ENCODE data around the gene C1orf210.

C1orf210 gene

DNA sequence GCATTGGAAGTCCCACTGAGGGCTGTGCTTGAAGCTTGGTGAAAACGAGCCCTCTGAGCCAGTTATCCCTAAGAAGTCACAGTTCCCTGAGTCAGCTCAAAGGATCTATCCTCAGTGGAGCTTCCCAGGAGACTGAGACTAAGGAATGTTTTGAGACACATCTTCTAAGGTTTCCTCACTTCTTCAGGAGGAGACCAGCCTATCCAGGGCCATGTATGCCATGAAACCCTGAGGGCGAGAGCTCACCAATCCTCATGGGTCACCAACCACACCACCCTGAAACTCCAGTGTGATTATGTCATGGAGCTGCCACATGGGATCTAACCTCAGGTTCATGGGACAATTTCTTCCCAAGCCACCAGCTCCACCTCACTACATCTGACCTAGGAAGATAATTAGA is 7.8 kb upstream of the C1orf210 start:
- H3K36me3 Mint-ChIP-seq: no peaks in the 10 kb centered on the region
- H3K9me3 Mint-ChIP-seq (ENCODE audit: low read depth): no peaks in the 10 kb centered on the region
- H3K4me3 Mint-ChIP-seq: no peak overlapping the region
- no peaks in the 10 kb centered on the region for H3K27me3 Mint-ChIP-seq
- peaks cover 11% of the 10 kb centered on the region for H3K4me1 Mint-ChIP-seq (ENCODE audit: low read depth)
- H3K27ac Mint-ChIP-seq: no peak overlapping the region

DNA sequence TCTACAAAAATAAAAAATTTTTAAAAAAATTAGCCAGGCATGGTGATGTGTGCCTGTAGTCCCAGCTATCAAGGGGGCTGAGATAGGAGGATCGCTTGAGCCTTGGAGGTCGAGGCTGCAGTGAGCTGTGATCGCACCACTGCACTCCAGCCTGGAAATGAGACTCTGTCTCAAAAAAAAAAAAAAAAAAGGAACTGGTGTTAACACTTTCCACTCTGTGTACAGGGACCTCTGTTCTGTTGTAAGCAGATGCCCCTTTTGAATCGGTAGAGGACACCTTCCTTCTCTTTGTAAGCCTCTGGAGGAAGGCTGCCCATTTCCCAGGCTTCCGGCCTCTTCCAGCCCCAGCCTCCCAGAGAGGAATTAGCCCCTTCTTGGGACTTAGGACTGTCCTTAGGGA is 7.3 kb upstream of the C1orf210 start:
- Mint-ChIP-seq H3K4me1 (ENCODE audit: low read depth) (peaks cover 11% of the 10 kb centered on the region), H3K4me3 (no peak overlapping the region), H3K36me3 (no peaks in the 10 kb centered on the region), H3K27ac (no peak overlapping the region), H3K9me3 (ENCODE audit: low read depth) (no peaks in the 10 kb centered on the region), H3K27me3 (no peaks in the 10 kb centered on the region)

DNA sequence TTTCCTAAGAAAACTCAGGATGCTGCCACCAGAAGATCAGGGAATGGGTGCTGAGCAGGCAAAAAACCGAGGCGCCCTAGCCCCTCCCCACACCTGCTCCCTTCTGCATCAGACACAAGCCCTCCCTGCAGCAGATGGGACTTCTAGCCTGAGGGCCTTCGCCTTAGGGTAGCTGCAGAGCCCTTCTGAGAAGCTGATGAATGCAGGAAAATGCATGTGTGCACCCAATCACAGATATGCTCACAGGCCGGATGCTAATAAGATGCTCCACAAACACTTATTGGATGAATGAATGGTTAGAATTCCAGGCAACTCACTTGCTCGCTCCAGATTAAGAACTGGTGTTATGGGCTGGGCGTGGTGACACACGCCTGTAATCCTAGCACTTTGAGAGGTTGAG is 6.8 kb upstream of the C1orf210 start:
- peaks cover 11% of the 10 kb centered on the region for H3K4me1 Mint-ChIP-seq (ENCODE audit: low read depth)
- H3K27me3 Mint-ChIP-seq: no peaks in the 10 kb centered on the region
- H3K9me3 Mint-ChIP-seq (ENCODE audit: low read depth): no peaks in the 10 kb centered on the region
- H3K36me3 Mint-ChIP-seq: no peaks in the 10 kb centered on the region
- H3K27ac Mint-ChIP-seq: no peak overlapping the region
- no peak overlapping the region for H3K4me3 Mint-ChIP-seq

DNA sequence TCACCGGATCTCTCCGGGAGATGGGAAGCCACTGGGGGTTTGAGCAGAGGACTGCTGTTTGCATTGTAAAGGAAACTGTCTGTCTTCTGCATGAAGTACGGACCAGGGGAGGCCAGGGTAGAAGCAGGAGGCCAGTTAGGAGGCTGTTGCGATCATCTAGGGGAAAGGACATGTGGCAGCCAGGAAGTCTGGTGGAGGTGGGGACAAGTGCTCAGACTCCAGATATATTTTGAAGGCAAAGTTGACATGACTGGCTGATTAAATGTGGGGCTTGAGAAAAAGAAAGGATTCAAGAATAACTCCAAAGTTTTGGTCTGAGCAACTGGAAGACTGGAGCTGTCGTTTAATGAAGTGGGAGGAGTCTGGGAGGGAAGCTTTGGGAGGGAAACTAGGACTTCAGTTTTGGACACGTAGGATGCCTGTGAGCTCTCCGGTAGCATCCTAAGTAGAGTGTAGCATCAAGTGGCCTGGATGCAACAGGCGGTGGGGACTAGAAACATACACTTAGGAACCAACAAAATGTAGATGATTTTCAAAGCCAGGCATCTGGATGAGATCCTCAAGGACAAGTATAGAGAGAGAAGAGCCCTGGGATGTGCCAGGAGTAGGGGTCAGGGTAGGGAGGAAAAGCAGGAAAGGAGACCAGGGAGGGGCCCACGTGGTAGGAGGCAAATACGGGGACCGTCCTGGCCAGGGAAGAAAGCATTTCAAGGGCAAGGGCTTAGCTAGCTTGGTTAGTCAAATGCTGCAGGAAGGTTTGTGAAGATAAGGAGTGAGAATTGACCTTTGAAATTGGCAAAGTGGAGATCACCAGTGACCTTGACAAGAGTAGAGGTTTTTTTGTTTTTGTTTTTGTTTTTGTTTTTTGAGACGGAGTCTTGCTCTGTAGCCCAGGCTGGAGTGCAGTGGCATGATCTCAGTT is 3.7 kb upstream of the C1orf210 start:
- no peaks in the 10 kb centered on the region for H3K9me3 Mint-ChIP-seq (ENCODE audit: low read depth)

DNA sequence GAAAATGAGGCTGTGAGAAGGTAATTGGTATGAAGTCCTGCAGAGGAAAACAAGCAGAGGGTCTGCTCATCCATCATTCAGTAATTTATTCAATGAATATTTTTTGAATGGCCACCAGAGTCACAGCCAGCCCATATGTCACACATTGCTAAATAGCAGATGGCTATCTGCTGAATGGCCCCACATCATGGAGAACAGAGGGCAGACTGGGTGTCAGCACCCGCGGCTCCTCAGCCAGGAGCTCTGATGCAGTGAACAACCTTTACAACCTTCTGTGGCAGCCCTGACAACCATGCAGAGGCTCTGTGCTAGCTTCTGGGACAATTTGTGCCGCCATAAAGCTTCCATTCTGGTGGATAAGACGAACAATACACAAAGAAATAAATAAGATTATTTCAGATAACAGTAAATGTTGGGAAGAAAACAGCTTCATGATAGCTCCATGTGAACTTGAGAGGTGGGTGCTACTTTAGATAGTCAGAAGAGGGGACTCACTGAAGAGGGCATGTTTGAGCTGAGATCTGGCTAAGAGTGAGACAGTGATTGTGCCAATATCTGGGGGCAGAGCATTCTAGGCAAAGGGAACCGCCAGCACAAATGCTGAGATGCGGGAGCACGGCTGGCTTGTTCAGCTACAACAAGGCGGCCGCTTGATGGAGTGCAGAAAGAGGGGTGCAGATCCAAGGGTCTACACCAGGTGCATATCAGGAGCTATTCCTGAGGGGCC is 2.8 kb upstream of the C1orf210 start:
- no peaks in the 10 kb centered on the region for H3K4me1 Mint-ChIP-seq (ENCODE audit: low read depth)
- H3K4me3 Mint-ChIP-seq: no peak overlapping the region
- H3K36me3 Mint-ChIP-seq: no peaks in the 10 kb centered on the region
- H3K9me3 Mint-ChIP-seq (ENCODE audit: low read depth): no peaks in the 10 kb centered on the region
- H3K27ac Mint-ChIP-seq: no peak overlapping the region
- H3K27me3 Mint-ChIP-seq: no peaks in the 10 kb centered on the region

More for the DNA sequence above, 3.7 kb upstream of the C1orf210 start:
- Mint-ChIP-seq H3K4me3 (no peak overlapping the region), H3K36me3 (no peaks in the 10 kb centered on the region), H3K27me3 (no peaks in the 10 kb centered on the region), H3K4me1 (ENCODE audit: low read depth) (no peaks in the 10 kb centered on the region), H3K27ac (no peak overlapping the region)

DNA sequence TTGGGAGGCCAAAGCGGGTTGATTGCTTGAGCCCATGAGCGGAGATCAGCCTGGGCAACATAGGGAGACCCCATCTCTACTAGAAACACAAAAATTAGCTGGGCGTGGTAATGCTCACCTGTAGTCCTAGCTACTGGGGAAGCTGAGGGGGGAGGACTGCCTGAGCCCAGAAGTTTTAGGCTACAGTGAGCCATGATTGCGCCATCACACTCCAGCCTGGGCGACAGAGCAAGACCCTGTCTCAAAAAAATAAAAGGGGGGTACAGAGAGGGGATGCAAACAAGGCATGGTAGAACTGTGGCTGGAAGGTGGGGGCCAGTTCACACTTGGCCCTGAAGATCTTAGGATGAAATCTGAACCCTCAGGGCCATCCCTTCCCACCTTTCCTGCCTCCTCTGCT is 1.2 kb upstream of the C1orf210 start:
- H3K36me3 Mint-ChIP-seq: no peaks in the 10 kb centered on the region
- no peaks in the 10 kb centered on the region for H3K9me3 Mint-ChIP-seq (ENCODE audit: low read depth)
- no peak overlapping the region for H3K27ac Mint-ChIP-seq
- H3K27me3 Mint-ChIP-seq: no peaks in the 10 kb centered on the region
- no peak overlapping the region for H3K4me3 Mint-ChIP-seq
- H3K4me1 Mint-ChIP-seq (ENCODE audit: low read depth): no peaks in the 10 kb centered on the region

DNA sequence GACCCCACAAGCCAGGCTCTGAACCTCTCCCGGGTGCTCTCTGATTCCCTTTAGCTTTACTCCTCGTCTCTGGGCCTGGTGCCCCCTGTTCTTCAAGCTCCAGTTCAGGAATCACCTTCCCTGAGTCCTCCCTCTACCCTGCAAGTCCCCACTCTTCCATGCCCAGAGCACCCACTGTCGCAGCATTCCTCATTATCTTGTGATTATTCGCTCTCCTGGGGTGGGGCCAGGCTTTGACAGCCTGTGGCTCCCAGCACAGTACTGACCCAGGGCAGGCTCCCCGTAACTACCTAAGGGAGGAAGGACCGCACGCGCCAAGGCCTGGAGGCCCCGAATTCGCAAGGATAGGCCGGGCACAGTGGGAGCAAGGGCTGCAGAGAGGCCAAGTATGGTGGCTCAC is 734 bp upstream of the C1orf210 start:
- H3K9me3 Mint-ChIP-seq (ENCODE audit: low read depth): no peaks in the 10 kb centered on the region
- H3K36me3 Mint-ChIP-seq: no peaks in the 10 kb centered on the region
- no peak overlapping the region for H3K4me3 Mint-ChIP-seq
- no peaks in the 10 kb centered on the region for H3K4me1 Mint-ChIP-seq (ENCODE audit: low read depth)
- no peak overlapping the region for H3K27ac Mint-ChIP-seq
- H3K27me3 Mint-ChIP-seq: no peaks in the 10 kb centered on the region

DNA sequence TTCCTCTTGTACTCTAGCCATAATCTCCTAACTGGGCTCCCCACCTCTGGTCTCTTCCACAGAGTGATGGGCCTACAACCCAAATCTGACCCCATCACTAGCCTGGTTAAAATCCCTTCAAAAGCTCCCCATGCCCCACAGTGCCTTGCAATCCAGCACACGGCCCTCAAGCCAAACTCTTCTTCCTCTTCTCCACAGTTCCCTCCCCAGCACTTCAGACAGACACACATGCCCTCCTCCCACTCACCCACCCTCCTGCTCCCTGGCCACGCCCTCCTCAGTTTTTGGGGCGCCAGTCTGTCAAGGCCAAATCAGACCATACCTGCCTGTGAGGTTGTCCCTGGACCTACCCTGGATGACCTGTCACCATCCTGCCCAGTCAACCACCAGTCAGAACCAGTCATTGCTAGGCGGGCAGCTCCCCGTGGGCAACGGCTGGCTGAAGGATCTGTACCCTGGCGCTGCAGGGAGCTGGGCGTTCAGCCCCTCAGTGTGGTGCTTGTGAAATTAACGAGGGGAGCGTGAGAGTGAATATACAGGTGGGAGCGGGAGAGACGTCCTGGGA is 753 bp downstream of the C1orf210 start:
- Mint-ChIP-seq H3K4me3 (no peak overlapping the region), H3K27ac (no peak overlapping the region), H3K27me3 (no peaks in the 10 kb centered on the region)

DNA sequence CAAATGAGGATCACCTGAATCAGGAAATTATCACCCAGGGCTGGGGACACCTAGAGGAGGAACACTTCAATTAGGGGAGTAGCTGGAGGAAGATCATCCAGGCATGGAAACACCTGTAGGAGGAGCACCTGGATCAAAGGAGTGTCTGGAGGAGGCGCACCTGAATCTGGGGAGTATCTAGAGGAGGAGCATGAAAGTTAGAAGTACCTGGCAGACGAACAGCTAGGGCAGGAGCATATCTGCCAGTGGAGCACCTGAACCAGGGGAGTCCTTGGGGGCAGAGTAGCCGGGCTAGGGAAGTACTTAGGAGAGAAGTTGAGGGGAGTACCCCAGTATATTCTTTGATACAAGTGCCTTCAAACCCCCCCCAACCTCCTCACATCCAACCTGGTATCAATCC is 1.3 kb downstream of the C1orf210 start:
- H3K27me3 Mint-ChIP-seq: no peaks in the 10 kb centered on the region
- H3K36me3 Mint-ChIP-seq: no peaks in the 10 kb centered on the region
- no peaks in the 10 kb centered on the region for H3K9me3 Mint-ChIP-seq (ENCODE audit: low read depth)
- no peak overlapping the region for H3K4me3 Mint-ChIP-seq
- no peaks in the 10 kb centered on the region for H3K4me1 Mint-ChIP-seq (ENCODE audit: low read depth)
- H3K27ac Mint-ChIP-seq: no peak overlapping the region

More for the DNA sequence above, 753 bp downstream of the C1orf210 start:
- no peaks in the 10 kb centered on the region for H3K4me1 Mint-ChIP-seq (ENCODE audit: low read depth)
- no peaks in the 10 kb centered on the region for H3K9me3 Mint-ChIP-seq (ENCODE audit: low read depth)
- H3K36me3 Mint-ChIP-seq: no peaks in the 10 kb centered on the region

DNA sequence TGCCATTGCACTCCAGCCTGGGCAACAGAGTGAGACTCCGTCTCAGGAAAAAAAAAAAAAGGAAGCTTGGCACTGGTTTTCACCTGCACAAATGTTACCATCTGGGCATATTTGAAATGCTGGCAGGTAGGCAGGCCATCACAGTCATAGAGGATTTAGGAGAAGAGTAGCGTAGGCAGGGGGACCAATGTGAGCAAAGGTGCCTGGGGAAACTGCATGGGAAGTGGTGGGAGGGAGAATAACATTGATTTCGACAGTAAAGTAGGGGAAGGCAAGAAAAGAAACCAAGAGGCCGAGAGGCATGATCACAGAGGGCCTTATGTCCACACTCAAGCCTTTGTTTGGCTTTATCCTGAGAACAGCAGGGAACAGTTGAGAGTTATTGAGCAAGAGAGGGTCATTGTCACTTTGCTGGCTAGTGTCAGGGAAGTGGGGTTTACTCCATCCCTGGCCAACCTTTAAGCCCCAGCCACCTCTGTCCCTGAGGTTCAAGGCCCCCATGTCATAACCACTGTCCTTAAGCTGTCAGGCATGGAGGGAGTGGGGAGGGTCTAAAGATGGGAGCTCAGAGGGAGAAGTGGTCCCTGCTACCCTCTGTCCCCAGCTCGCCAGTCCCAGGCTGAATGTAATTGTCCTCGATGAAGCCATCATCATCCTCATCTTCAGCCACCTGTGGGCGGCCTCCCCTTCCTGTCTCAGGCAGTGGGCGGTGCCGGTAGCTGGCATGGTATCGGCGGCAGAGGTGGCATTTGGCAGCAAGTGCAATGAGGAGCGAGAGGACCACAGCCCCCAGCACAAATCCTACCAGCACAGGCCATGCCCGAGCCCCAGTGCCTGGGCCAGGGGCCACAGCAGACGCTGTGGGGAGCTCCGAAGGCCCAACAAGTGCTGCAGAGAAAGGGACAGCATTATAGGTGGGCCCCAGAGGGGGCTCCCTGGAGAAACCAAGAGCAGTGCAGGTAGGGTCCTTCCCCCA is 2.9 kb downstream of the C1orf210 start:
- H3K4me1 Mint-ChIP-seq (ENCODE audit: low read depth): no peaks in the 10 kb centered on the region
- H3K9me3 Mint-ChIP-seq (ENCODE audit: low read depth): no peaks in the 10 kb centered on the region
- no peaks in the 10 kb centered on the region for H3K36me3 Mint-ChIP-seq
- H3K4me3 Mint-ChIP-seq: no peak overlapping the region
- H3K27me3 Mint-ChIP-seq: peaks cover 2% of the 10 kb centered on the region
- no peak overlapping the region for H3K27ac Mint-ChIP-seq

DNA sequence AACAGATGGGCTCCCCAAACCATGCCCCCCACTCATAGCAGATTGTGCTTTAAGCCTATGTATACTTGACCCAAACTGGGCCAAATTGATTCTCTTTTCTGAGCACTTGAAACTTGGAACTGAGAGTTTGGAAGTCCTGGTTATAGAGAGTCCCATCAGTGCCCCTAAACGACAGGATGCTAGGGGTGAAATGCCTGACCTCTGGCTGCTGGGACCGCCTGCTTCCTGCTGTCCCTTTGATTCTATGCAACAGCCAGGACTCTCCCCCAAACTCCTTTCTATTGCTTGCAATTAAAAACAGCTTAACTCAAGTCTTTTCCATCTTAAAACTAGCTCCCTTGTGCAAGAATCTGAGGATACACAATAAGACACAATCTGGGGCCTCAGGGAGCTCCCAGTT is 4.7 kb downstream of the C1orf210 start:
- H3K36me3 Mint-ChIP-seq: peaks cover 3% of the 10 kb centered on the region
- no peaks in the 10 kb centered on the region for H3K4me1 Mint-ChIP-seq (ENCODE audit: low read depth)
- H3K9me3 Mint-ChIP-seq (ENCODE audit: low read depth): no peaks in the 10 kb centered on the region
- no peak overlapping the region for H3K4me3 Mint-ChIP-seq
- peaks cover 4% of the 10 kb centered on the region for H3K27me3 Mint-ChIP-seq
- no peak overlapping the region for H3K27ac Mint-ChIP-seq

DNA sequence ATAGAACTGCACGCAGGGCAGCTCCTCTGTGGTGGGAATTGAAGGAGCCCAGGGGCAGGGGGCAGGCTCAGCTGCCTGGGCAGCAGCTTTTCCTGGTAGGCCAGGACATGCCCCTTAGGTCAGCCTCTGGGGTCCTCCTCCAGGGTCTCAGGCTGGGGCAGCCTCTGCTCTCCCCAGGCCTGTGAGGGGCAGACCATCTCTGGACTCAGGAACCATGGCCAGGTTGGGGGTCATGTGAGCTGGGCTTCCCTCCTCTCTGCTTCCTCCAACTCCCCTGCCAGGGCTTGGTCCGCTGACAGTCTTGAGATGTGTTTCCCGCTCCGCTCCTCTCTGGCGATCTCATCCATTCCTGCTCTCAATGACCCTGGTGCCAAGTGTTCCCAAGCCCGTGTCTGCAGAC is 5.7 kb downstream of the C1orf210 start:
- H3K27me3 Mint-ChIP-seq: peaks cover 4% of the 10 kb centered on the region
- no peak overlapping the region for H3K27ac Mint-ChIP-seq
- peaks cover 5% of the 10 kb centered on the region for H3K4me1 Mint-ChIP-seq (ENCODE audit: low read depth)
- H3K36me3 Mint-ChIP-seq: peaks cover 3% of the 10 kb centered on the region
- no peak overlapping the region for H3K4me3 Mint-ChIP-seq
- H3K9me3 Mint-ChIP-seq (ENCODE audit: low read depth): no peaks in the 10 kb centered on the region

DNA sequence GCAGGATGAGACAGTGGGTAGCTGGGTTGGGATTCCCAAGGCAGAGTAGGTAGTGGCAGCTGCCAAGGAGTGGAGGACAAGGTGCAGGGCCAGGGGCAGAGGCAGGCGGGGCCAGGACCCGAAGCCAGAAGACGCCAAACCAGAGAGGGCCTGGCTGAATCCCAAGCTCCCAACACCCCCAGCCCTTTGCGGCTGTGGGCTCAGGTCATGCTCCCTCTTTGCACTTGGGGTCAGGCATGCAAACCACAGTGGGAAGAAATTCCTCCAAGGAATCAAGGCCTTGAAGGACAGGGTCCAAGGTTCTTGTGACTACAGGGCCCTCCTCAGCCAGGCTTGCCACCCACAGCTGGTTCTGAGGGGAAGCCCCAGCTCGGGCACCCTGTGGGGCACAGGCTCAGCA is 6.2 kb downstream of the C1orf210 start:
- Mint-ChIP-seq H3K27me3 (peaks cover 4% of the 10 kb centered on the region), H3K4me1 (ENCODE audit: low read depth) (peaks cover 9% of the 10 kb centered on the region), H3K4me3 (no peak overlapping the region), H3K9me3 (ENCODE audit: low read depth) (no peaks in the 10 kb centered on the region), H3K36me3 (peaks cover 6% of the 10 kb centered on the region), H3K27ac (no peak overlapping the region)

DNA sequence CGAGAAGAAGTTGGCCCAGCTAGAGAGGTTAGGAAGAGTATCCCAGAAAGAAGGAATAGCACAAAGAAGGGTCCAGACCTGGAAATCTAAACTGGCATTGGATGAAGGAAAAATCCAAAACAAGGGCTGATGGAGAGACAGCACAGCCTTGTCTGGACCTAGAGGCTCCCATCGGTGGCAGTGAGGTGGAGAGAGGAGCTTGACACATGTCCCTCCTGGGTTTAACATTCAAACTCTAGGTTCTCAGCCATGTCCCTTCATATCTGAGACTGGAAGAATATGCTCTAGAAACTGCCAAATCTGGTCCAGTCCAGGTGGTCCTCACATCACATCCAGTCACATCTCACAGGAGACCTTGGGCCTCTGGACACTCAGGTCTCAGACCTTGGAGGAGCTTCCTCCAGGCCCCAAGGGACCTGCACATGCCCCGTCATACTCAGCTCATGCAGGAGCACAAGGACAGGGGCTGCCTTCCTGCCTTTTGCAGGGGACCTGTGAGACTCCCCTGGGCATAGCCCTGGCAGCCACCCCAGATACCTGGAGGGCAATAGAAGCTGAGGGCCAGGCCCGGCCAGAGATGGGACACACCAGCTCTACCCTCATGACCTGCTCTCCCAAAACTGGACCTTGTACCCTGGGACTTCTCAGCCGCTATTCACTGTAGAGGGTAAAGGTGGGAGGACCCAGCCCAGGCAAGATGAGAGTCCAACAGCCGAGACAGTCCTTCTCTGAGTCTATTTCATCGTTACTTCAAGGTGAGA is 8.1 kb downstream of the C1orf210 start:
- Mint-ChIP-seq H3K36me3 (peaks cover 6% of the 10 kb centered on the region), H3K9me3 (ENCODE audit: low read depth) (no peaks in the 10 kb centered on the region), H3K27ac (no peak overlapping the region), H3K4me3 (no peak overlapping the region), H3K4me1 (ENCODE audit: low read depth) (peaks cover 9% of the 10 kb centered on the region), H3K27me3 (peaks cover 4% of the 10 kb centered on the region)
